ENCODE measurements around the gene CEP131.
A peak's percentile ranks its signal among the peaks of the same experiment; 100 is the strongest.

The CEP131 gene

GRCh38 chr17:81251094-81251708, 28.4 kb upstream of the CEP131 start (continued):
- TF ChIP-seq ZNF148 (tag by site-specific recombination; IDR thresholded peaks at IDR 0.05; ENCODE audit: borderline replicate concordance) (no peak), ZNF513 (tag by site-specific recombination; IDR thresholded peaks at IDR 0.05) (no peak), ZNF114 (tag by site-specific recombination; IDR thresholded peaks at IDR 0.05) (no peak), ZNF555 (tag by site-specific recombination; conservative IDR thresholded peaks at IDR 0.05) (no peak), PATZ1 (tag by site-specific recombination; IDR thresholded peaks at IDR 0.05) (no peak), ZNF19 (tag by site-specific recombination; IDR thresholded peaks at IDR 0.05; ENCODE audit: low read depth) (no peak), SCRT1 (tag by site-specific recombination; IDR thresholded peaks at IDR 0.05; ENCODE audit: borderline replicate concordance) (peak; percentile 55; the same call in 1 of the 2 replicates), WT1 (tag by site-specific recombination; IDR thresholded peaks at IDR 0.05) (0 out of 2 replicates have a peak, but pooled peaks have one; percentile 43), ZBTB6 (tag by site-specific recombination; IDR thresholded peaks at IDR 0.05) (peak; percentile 43; the same call in 1 of the 2 replicates), ZIC2 (tag by site-specific recombination; IDR thresholded peaks at IDR 0.05) (peak; percentile 37; the same call in 1 of the 2 replicates), ZNF146 (tag by site-specific recombination; IDR thresholded peaks at IDR 0.05) (no peak)

- TF ChIP-seq ZNF10 (tag by site-specific recombination; IDR thresholded peaks at IDR 0.05) (no peak), ZNF280C (tag by site-specific recombination; IDR thresholded peaks at IDR 0.05) (no peak), ZNF404 (tag by site-specific recombination; IDR thresholded peaks at IDR 0.05) (no peak), HOXC10 (CRISPR knock-in tag; IDR thresholded peaks at IDR 0.05) (no peak), ZNF626 (tag by site-specific recombination; IDR thresholded peaks at IDR 0.05) (no peak), ZNF324 (tag by site-specific recombination; IDR thresholded peaks at IDR 0.05) (no peak)
- peaks cover 4% of the 10 kb centered on the region; the same call in 1 of the 2 replicates for H3K4me1 ChIP-seq (ENCODE audit: control insufficient read depth, insufficient read depth, low read length)
- H3K9me3 ChIP-seq (ENCODE audit: control insufficient read depth, insufficient read depth, low read depth, low read length): no peaks in the 10 kb centered on the region
- ChIA-PET POLR2A (interaction anchor here (1.4 kb wide), 1 partner anchor 9 kb away, joined by 4 read pairs; no protein-coding TSS in a partner anchor), CTCF (interaction anchor here (0.6 to 1.5 kb wide), 3 partner anchors 234 to 351 kb away, joined by 3 to 7 read pairs (median 6); no protein-coding TSS in a partner anchor)
- peaks cover 0 to 51% of the 10 kb centered on the region in 2 experiments; a peak in 2 of 3 replicates for H3K36me3 ChIP-seq (ENCODE audit: control insufficient read depth in 2 of 2, insufficient read depth in 1 of 2, low read length in 2 of 2)
- H3K27ac ChIP-seq (ENCODE audit: extremely low read depth, low read depth, low read length): no peak overlapping the region
- H3K4me3 ChIP-seq (ENCODE audit: low read depth, low read length): no peak overlapping the region
These were observed 27.7 kb upstream of the CEP131 start for GRCh38 chr17:81250286-81251093.
